Measurements from ENCODE around the gene ULK4. TPM values are rescaled to one million over a fixed set of nuclear protein-coding genes. Genes with fewer than 3 reads are reported as not detected.

The ULK4 gene
- total RNA-seq, 4 donors from 2014 or later: 2.0 to 3.0 (median 2.3) TPM

DNA sequence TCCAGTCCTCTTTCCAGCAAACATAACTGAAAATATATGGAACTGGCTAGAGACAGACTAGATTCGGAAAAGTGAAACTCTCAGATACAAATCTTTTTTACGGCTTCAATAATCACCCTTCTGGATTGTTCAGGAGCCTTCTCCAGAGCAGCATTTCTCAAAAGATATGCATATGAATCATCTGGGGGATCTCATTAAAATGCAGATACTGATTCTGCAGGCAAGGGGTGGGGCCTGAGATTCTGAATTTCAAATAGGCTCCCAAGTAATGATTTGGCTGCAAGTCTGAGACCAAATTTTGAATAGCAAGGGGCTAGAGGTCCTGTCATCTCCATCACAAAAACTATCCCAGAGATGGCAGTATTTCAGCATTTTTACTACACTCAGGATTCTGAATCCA, 597.2 kb downstream of the ULK4 start:
- Histone ChIP-seq H3K4me1 (no peaks in the 10 kb centered on the region), H3K27me3 (no peaks in the 10 kb centered on the region), H3K27ac (no peak overlapping the region), H3K36me3 (no peaks in the 10 kb centered on the region), H3K9me3 (no peaks in the 10 kb centered on the region), H3K4me3 (no peak overlapping the region)
- in situ Hi-C loops (cut with MboI; ENCODE audit: low sequenced_read_pairs in 4 of 4) (no loop called here), intact Hi-C loops (cut with DNase I; ENCODE audit: low total_unique reads) (no loop called here)
- no peak for ATAC-seq
- no peak for TF ChIP-seq POLR2A (IDR thresholded peaks at IDR 0.05)
- TF ChIP-seq, protein P1, sequence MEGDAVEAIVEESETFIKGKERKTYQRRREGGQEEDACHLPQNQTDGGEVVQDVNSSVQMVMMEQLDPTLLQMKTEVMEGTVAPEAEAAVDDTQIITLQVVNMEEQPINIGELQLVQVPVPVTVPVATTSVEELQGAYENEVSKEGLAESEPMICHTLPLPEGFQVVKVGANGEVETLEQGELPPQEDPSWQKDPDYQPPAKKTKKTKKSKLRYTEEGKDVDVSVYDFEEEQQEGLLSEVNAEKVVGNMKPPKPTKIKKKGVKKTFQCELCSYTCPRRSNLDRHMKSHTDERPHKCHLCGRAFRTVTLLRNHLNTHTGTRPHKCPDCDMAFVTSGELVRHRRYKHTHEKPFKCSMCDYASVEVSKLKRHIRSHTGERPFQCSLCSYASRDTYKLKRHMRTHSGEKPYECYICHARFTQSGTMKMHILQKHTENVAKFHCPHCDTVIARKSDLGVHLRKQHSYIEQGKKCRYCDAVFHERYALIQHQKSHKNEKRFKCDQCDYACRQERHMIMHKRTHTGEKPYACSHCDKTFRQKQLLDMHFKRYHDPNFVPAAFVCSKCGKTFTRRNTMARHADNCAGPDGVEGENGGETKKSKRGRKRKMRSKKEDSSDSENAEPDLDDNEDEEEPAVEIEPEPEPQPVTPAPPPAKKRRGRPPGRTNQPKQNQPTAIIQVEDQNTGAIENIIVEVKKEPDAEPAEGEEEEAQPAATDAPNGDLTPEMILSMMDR (IDR thresholded peaks at IDR 0.05 in 4 of 5, conservative IDR thresholded peaks at IDR 0.05 in 1 of 5): no peak
- no peak for DNase-seq

DNA sequence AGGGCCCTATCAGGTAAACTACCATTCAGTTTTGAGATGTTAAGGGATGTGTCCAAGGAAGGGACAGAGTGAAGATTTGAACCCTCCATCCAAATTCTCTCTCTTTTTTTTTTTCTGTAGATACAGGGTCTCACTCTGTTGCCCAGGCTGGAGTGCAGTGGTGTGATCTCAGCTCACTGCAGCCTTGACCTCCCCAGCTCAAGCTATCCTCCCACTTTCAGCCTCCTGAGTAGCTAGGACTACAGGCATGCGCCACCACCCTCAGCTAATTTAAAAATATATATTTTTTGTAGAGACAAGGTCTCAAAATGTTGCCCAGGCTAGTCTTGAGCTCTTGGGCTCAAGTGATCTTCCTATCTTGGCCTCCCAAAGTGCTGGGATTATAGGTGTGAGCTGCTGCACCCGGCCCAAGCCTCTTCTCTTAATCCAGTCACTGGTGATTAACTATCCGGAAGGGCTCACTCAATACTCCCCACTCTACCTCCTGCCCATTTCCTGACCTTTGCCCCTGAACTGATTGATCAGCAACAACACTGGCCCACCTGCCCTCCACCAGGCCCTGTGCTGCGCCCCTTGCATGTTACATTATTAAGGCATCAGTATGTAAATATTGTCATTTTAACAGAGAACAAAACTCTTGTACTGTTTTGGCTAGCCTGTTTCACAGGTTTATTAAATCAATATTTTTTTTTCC, 597.9 kb downstream of the ULK4 start:
- TF ChIP-seq POLR2A (IDR thresholded peaks at IDR 0.05): no peak
- TF ChIP-seq, protein P1 (IDR thresholded peaks at IDR 0.05 in 4 of 5, conservative IDR thresholded peaks at IDR 0.05 in 1 of 5): no peak
- H3K27ac ChIP-seq: no peak overlapping the region
- DNase-seq (no peak), ATAC-seq (no peak)
- H3K4me1 ChIP-seq: no peaks in the 10 kb centered on the region
- intact Hi-C loops (cut with DNase I; ENCODE audit: low total_unique reads) (no loop called here), in situ Hi-C loops (cut with MboI; ENCODE audit: low sequenced_read_pairs in 4 of 4) (no loop called here)
- H3K9me3 ChIP-seq: no peaks in the 10 kb centered on the region
- H3K27me3 ChIP-seq: no peaks in the 10 kb centered on the region
- no peaks in the 10 kb centered on the region for H3K36me3 ChIP-seq
- H3K4me3 ChIP-seq: no peak overlapping the region

DNA sequence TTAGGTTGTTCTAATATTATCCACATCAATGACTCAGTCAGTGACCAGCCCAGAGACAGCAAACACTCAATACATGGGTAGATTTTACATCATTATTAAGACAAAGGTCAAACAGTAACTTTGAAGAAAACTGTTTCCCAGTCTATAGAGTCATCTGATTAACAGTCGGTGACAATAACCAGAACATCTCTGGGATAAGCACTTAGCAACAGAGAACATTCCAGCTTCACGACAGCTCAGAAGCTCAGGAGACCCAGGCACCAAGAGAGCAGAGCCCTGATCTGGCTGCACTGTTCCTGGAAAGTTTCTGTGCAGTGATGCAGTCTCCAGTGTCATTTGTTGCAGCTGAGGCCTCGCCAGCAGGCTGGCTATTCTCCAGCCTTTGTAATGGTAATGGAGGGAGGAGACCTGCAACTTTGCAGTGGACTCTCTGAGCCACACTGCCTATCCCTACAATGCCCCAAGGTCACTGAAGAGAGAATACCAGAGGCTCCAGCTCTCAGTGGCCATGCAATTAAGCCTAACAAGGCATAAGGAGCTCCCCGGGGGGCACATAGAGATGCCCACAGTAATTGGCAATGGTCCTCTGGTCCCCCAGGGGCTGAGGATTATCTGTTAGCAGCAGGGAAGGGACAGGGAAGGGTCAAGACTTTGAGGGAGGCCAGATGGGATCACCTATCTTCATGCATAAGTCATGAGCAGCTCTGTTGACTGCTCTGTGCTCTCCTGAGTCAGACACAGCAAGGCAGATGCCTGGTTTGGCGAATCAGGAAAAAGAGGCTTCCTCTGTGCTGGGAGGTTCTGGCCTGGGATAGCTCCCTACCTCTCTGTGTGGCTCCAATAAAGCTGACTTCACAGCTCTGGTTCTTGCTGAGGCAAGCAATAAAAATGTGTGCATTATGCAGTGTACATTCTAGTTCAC, 599.0 kb downstream of the ULK4 start:
- in situ Hi-C loops (cut with MboI; ENCODE audit: low sequenced_read_pairs in 4 of 4) (no loop called here), intact Hi-C loops (cut with DNase I; ENCODE audit: low total_unique reads) (no loop called here)
- TF ChIP-seq, protein P1 (IDR thresholded peaks at IDR 0.05 in 4 of 5, conservative IDR thresholded peaks at IDR 0.05 in 1 of 5): no peak
- TF ChIP-seq POLR2A (IDR thresholded peaks at IDR 0.05): no peak
- no peak for ATAC-seq
- no peaks in the 10 kb centered on the region for H3K9me3 ChIP-seq
- no peak overlapping the region for H3K27ac ChIP-seq
- no peak overlapping the region for H3K4me3 ChIP-seq
- H3K36me3 ChIP-seq: no peaks in the 10 kb centered on the region
- H3K4me1 ChIP-seq: no peaks in the 10 kb centered on the region
- no peaks in the 10 kb centered on the region for H3K27me3 ChIP-seq
- DNase-seq: no peak

DNA sequence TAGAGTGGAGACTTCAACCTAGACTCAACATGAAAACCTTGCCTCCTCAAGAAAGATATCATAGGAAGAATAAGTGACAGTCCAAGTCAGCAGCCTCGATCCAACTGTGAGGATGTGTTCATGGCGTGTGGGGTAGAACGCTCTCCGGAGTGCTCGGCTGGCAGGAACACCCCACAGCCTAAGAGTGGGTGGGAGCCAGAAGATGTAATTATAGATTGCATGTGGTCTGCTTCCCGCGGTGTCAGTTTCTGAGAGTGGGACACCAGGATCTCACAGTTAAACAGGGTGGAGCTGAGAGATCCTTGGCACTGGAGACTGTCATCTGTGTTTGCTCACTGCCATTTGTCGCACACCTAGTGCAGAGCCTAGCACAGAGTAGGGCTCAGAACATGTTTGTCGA, 604.6 kb downstream of the ULK4 start:
- in situ Hi-C loops (cut with MboI; ENCODE audit: low sequenced_read_pairs in 4 of 4): no loop called here
- H3K27ac ChIP-seq: no peak overlapping the region
- DNase-seq: no peak

More for the DNA sequence above, 604.6 kb downstream of the ULK4 start:
- Histone ChIP-seq H3K27me3 (no peaks in the 10 kb centered on the region), H3K36me3 (no peaks in the 10 kb centered on the region), H3K9me3 (no peaks in the 10 kb centered on the region), H3K4me1 (no peaks in the 10 kb centered on the region), H3K4me3 (no peak overlapping the region)
- intact Hi-C loops (cut with DNase I; ENCODE audit: low total_unique reads): no loop called here
- no peak for ATAC-seq
- TF ChIP-seq, protein P1 (IDR thresholded peaks at IDR 0.05 in 4 of 5, conservative IDR thresholded peaks at IDR 0.05 in 1 of 5): no peak
- TF ChIP-seq POLR2A (IDR thresholded peaks at IDR 0.05): no peak

All from gastrocnemius medialis (tissue), 4 donors.